CD4-positive, alpha-beta T cell treated with Interleukin-15 for 4 hours (primary cell): ENCODE data around the gene ZCCHC13.
A peak's percentile ranks its signal among the peaks of the same experiment; 100 is the strongest.
"Not testable (repeated sequence)": the region's sequence is repeated elsewhere in the genome, so short reads cannot be mapped to it uniquely, and the experiment has no call there.

ENCODE experiments used
- DNase-seq: peaks from one replicate; pipeline ENCODE4 v3.0.0-alpha.2; 2020; ENCODE audit warnings: low spot score

Gene ZCCHC13

DNA sequence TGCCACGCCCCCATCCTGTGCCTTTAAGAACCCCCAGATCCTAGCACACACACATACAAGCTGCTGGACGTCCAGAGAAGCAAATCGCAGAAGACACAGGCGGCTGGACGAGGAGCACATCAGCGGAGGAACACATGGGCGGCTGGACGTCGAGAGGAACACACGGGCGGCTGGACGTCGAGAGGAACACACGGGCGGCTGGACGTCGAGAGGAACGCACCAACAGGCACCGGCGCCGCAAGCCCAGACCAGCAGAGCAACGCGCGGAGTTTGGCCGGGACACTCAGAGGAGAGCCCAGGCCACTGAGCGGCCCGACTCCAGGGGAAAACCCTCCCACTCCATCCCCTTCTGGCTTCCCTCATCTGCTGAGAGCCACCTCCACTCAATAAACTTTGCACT, 17.2 kb downstream of the ZCCHC13 start:
- no peak for DNase-seq

- DNase-seq: no peak
Observed at GRCh38 chrX:74324131-74324530, 20.2 kb downstream of the ZCCHC13 start.

GRCh38 chrX:74325130-74326059, 21.4 kb downstream of the ZCCHC13 start:
- no peak for DNase-seq

DNA sequence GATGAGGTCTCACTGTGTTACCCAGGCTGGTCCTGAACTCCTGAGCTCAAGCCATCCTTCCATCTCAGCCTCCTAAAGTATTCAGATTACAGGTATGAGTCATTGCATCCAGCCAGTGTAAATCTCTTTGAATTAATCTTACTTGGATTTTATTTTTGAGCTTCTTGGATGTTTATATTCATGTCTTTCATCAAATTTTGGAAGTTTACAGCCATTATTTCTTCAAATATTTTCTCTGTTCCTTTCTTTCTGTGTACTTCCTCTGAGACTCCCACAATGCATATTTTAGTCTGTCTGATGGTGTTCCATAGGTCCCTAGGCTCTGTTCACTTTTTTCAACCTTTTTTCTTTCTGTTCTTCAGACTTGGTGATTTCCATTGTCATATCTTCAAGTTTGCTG, 34.9 kb downstream of the ZCCHC13 start:
- no peak for DNase-seq

DNA sequence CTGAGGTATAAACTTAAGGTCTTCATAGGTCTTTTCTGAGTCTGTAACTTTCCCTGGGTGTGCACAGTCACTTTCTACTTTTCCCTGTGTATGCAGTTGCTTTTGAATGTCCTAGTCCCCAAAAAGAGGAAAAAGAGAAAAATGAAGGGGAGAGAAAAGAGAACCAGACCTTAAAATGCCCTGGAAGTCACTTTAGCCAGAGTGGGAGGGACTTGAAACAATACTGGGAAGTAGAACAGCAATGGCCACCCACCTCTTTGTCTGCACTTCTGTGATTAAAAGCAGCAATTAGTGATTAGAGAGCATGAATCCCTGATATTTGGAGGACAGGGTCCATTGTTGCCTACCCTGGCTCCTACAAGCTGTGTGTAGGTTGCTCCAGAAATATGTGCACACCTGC, 36.1 kb downstream of the ZCCHC13 start:
- no peak for DNase-seq

DNA sequence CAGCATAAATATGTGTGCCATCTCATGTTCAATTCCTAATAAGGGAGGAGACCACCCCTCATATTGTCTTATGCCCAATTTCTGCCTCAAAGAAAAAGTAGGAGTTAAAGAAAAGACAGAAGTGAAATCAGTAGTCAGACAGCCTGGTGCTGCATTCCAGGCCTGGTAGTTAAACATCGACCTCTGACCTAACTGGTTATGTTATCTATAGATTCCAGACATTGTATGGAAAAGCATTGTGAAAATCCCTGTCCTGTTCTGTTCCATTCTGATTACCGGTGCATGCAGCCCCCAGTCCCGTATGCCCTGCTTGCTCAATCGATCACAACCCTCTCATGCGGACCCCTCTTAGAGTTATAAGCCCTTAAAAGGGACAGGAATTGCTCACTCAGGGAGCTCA, 38.2 kb downstream of the ZCCHC13 start:
- not testable (repeated sequence) for DNase-seq

DNA sequence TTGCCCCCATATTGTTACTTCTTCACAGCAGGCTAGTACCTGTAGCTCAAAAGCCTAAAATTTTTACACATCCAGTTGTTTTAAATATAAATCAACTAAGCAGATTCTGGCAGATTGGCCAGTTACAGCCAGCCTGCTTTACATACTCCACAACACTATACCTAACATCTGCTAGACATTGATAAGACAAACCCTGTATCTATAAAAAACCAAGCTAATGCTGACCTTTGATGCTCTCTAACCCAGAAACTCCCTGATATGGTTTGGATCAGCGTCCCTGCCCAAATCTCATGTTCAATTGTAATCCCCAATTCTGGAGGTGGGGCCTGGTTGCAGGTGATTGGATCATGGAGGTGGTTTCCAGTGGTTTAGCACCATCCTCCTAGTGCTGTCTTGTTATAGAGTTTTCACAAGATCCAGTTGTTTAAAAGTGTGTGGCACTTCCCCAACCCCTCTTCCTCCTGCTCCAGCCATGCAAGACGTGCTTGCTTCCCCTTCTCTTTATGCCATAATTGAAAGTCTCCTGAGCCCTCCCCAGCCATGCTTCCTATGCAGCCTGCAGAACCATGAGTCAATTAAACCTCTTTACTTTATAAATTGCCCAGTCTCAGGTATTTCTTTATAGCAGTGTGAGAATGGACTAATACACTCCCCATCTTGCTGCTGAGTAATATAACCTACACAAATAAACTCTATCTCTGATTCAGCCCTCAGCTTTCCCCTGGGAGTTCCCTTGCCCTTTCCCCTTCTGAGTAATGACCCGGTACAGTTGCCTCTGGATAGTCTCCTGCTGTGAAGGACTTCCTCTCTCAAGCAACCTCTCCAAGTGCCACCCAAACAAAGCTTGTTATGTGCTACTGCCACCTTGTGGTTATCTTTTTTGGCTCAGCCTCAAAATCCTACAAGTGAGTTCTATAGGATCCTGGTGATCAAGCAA, 39.6 kb downstream of the ZCCHC13 start:
- peak; percentile 43 for DNase-seq

- no peak for DNase-seq
Observed at GRCh38 chrX:74344280-74344622, 40.3 kb downstream of the ZCCHC13 start.

GRCh38 chrX:74346088-74346487, 42.1 kb downstream of the ZCCHC13 start:
- DNase-seq: no peak

GRCh38 chrX:74349387-74349786, 45.4 kb downstream of the ZCCHC13 start:
- DNase-seq: no peak

GRCh38 chrX:74351760-74352159, 47.8 kb downstream of the ZCCHC13 start:
- no peak for DNase-seq

DNA sequence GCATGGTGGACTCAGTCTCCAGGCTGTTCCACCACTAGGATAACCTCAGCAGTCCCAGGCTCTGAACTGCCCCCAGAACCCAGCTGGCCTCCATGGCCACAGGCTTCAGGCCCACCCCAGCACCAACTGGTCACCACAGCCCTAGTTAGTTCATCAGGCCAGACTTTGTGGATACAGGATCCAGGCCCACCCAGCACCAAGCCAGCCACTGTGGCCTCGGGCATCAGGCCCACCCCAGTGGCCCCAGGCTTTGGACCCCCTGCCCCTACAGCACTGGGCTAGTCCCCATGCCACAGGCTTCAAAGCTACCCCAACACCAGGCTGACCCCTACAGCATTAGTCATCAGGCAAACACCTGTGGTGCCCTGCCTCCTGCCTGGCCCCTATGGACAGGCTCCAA, 50.0 kb downstream of the ZCCHC13 start:
- no peak for DNase-seq
